Thyroid gland (tissue), 4 donors: ENCODE measurements around the gene RASSF4. TPM values are rescaled to one million over a fixed set of nuclear protein-coding genes. Genes with fewer than 3 reads are reported as not detected.

ENCODE experiments used
- DNase-seq, 2 donors: peaks; one replicate each; pipeline ENCODE4 v3.0.0-alpha.2; 2019
- H3K27ac ChIP-seq, 3 donors: fragments of 200-600 bp; sonication (generic); 1 replicate in 2 of 3; 2 replicates in 1 of 3; pipeline ENCODE4 v1.5.1; 2016 to 2019; ENCODE audit warnings: mild to moderate bottlenecking in 1 of 3, moderate library complexity in 1 of 3
- H3K27me3 ChIP-seq: fragments of 200-600 bp; sonication (generic); one replicate; pipeline ENCODE4 v1.5.1; 2019
- H3K36me3 ChIP-seq, 2 donors: fragments of 200-600 bp; sonication (generic); one replicate each; pipeline ENCODE4 v1.5.1; 2016 to 2019
- H3K4me1 ChIP-seq, 2 donors: fragments of 200-600 bp; sonication (generic); one replicate each; pipeline ENCODE4 v1.5.1; 2017 to 2019
- H3K4me3 ChIP-seq, 3 donors: fragments of 200-600 bp; sonication (generic); replicated peaks in 1 of 3; 1 replicate in 2 of 3; 2 replicates in 1 of 3; pipeline ENCODE4 v1.5.1; 2016; ENCODE audit warnings: mild to moderate bottlenecking in 1 of 3
- H3K9me3 ChIP-seq: fragments of 200-600 bp; sonication (generic); one replicate; pipeline ENCODE4 v1.5.1; 2017
- POLR2A ChIP-seq, 2 donors: fragments of 450-650 bp; IDR thresholded peaks; one replicate each; pipeline ENCODE4 v1.6.1; 2017; ENCODE audit warnings: antibody characterized with exemption in 2 of 2, mild to moderate bottlenecking in 2 of 2, moderate library complexity in 1 of 2
- WGBS, 2 donors: methylation state at CpG; one replicate each; pipeline ENCODE4 v1.1.5; 2017; 5-methylcytosine and 5-hydroxymethylcytosine counted together
- intact Hi-C: fragments of 100-400 bp; cut with DNase I; formaldehyde crosslinking; loops from one replicate; pipeline ENCODE4 v1.15.1; 2023
- total RNA-seq, 4 donors: library from RNA; depleted of rRNA; stranded (reverse); fragments of >200 nt; gene quantifications; one replicate each; pipeline ENCODE4 v1.2.3, GENCODE V29; 2016
- TF ChIP-seq, protein P1 (sequence below), 6 experiments: fragments of 200-600 bp in 3 of 6; fragments of 450-650 bp in 3 of 6; sonication (generic) in 3 of 6; IDR thresholded peaks; one replicate each; pipeline ENCODE4 v1.5.1; 2016 to 2019; ENCODE audit warnings: antibody characterized with exemption in 6 of 6, mild to moderate bottlenecking in 2 of 6, inconsistent platforms in 1 of 6, moderate library complexity in 1 of 6

The RASSF4 gene
- total RNA-seq, 4 donors from 2014 or later = 175 to 226 (median 203) TPM

DNA sequence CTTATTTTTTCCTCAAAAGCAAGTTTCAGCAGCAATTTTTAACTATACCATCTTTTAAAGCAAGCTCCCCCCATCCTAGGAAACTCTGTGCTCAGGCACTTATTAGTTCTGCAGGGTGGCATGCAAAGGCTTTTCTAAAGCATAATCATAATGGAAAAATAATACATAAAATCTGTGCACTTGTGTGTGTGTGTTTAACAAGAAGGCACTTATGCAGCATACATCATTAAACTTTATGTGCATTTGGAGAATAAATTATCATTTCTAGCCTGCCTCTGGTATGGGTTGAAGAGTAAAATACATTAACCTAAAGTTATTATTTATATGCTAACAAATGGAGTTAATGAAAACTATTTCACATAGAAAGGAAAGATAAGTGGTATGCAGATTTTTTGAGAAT, 5.6 kb upstream of the RASSF4 start:
- intact Hi-C loops = no loop called here
- Histone ChIP-seq H3K27ac (no peak overlapping the region), H3K36me3 (no peaks in the 10 kb centered on the region), H3K27me3 (no peaks in the 10 kb centered on the region), H3K9me3 (no peaks in the 10 kb centered on the region), H3K4me1 (peaks cover 12 to 32% of the 10 kb centered on the region in 2 donors), H3K4me3 (no peak overlapping the region)
- TF ChIP-seq, protein P1, sequence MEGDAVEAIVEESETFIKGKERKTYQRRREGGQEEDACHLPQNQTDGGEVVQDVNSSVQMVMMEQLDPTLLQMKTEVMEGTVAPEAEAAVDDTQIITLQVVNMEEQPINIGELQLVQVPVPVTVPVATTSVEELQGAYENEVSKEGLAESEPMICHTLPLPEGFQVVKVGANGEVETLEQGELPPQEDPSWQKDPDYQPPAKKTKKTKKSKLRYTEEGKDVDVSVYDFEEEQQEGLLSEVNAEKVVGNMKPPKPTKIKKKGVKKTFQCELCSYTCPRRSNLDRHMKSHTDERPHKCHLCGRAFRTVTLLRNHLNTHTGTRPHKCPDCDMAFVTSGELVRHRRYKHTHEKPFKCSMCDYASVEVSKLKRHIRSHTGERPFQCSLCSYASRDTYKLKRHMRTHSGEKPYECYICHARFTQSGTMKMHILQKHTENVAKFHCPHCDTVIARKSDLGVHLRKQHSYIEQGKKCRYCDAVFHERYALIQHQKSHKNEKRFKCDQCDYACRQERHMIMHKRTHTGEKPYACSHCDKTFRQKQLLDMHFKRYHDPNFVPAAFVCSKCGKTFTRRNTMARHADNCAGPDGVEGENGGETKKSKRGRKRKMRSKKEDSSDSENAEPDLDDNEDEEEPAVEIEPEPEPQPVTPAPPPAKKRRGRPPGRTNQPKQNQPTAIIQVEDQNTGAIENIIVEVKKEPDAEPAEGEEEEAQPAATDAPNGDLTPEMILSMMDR (IDR thresholded peaks at IDR 0.05) = no peak
- no peak for TF ChIP-seq POLR2A (IDR thresholded peaks at IDR 0.05)
- DNase-seq = no peak

GRCh38 chr10:44954962-44955361, 4.6 kb upstream of the RASSF4 start:
- peaks cover 12 to 23% of the 10 kb centered on the region in 2 donors for H3K4me1 ChIP-seq

DNA sequence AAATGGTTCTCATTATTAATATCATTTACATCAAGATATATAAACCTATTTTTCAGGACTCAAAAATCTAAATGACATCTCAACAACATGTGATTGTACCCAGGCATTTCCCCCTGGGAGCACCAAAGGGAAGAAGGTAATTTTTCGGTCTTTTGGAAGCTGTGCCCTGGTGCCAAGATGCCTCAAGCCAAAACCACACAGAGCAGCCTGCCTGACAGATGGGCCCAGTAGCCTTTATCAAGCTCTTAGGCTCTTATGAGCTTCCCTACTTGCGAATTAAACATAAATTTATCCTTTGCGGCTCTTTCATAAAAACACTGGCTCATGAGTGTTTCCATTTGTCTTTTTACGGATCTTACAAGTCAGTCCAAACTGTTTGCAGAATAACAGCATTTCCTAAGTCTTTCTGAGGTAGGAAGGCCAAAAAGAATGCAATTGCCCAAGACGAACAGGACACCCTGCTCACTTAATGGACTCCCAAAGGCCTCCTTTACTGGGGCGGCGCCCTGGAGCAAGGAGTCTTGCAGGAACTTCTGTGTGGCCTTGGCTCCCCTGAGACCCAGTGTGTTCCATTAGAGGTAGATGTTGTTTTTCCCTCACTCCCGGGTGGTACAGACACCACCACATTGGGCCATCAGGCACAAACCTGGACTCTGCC, 4.1 kb upstream of the RASSF4 start:
- no peaks in the 10 kb centered on the region for H3K36me3 ChIP-seq
- no peak overlapping the region for H3K27ac ChIP-seq
- intact Hi-C loops = no loop called here
- DNase-seq = no peak
- no peak overlapping the region for H3K4me3 ChIP-seq
- 94 to 95% methylated on average over 8 of the region's 8 CpGs for whole genome bisulfite sequencing, 2 donors
- no peaks in the 10 kb centered on the region for H3K9me3 ChIP-seq
- TF ChIP-seq POLR2A (IDR thresholded peaks at IDR 0.05) = no peak
- TF ChIP-seq, protein P1 (IDR thresholded peaks at IDR 0.05) = no peak
- peaks cover 13 to 17% of the 10 kb centered on the region in 2 donors for H3K4me1 ChIP-seq
- H3K27me3 ChIP-seq = no peaks in the 10 kb centered on the region

More at GRCh38 chr10:44954962-44955361, 4.6 kb upstream of the RASSF4 start:
- Histone ChIP-seq H3K9me3 (no peaks in the 10 kb centered on the region), H3K27me3 (no peaks in the 10 kb centered on the region), H3K36me3 (no peaks in the 10 kb centered on the region), H3K4me3 (no peak overlapping the region), H3K27ac (no peak overlapping the region)
- TF ChIP-seq POLR2A (IDR thresholded peaks at IDR 0.05) = no peak
- TF ChIP-seq, protein P1 (IDR thresholded peaks at IDR 0.05) = no peak
- intact Hi-C loops = no loop called here
- no peak for DNase-seq

- DNase-seq = no peak
- intact Hi-C loops = no loop called here
- H3K4me1 ChIP-seq = peaks cover 16 to 20% of the 10 kb centered on the region in 2 donors
- no peak overlapping the region for H3K4me3 ChIP-seq
- TF ChIP-seq, protein P1 (IDR thresholded peaks at IDR 0.05) = no peak
- TF ChIP-seq POLR2A (IDR thresholded peaks at IDR 0.05) = no peak
- H3K27ac ChIP-seq = no peak overlapping the region
- no peaks in the 10 kb centered on the region for H3K27me3 ChIP-seq
- no peaks in the 10 kb centered on the region for H3K36me3 ChIP-seq
- H3K9me3 ChIP-seq = no peaks in the 10 kb centered on the region
- 90 to 95% methylated on average over 4 of the region's 4 CpGs for WGBS, 2 donors
Observed at GRCh38 chr10:44956226-44956625, 3.4 kb upstream of the RASSF4 start.

DNA sequence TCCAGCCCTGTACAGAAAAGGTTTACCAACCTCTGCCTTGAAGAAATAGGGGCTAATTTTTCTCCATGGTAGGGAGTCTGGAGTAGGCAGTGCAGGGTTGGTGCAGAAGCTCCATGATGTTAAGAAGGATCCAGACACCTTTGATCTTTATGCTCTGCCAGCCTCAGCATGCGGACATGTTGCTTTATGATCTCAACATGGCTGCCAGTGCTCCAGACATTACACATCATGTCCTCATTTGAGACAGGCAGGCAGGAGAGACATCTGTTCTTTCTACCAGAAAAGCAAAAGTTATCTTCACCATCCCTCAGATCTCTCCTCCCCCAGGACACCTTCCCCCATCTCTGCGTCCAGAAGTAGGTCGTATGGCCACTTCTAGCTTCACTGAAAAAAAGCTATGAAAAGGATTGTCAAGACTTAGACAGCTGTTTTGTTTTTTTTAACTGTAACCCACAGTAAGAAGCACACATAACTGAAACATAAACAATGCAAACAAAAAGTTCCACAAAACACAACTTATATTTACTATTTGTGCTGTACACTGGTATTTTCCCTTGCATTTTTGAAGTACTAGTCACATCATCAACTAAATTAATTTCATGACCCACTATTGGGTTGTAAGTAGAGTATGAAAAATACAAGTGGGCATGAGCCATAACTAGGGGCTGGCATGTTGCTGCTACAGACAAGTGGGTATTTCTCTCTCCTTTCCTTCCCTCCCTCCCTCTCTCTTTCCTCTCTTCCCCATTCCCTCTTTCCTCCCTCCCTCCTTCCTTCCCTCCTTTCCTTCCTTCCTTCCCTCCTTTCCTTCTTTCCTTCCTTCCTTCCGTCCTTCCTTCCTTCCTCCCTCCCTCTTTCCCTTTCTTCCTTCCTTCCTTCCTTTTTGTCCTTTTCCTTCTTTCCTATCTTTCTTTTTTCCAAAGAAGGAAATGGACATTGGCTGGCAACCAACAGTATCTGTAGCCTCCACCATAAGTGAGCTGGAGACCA, 2.6 kb upstream of the RASSF4 start:
- Histone ChIP-seq H3K4me1 (peaks cover 23 to 28% of the 10 kb centered on the region in 2 donors), H3K9me3 (no peaks in the 10 kb centered on the region), H3K4me3 (no peak overlapping the region), H3K27ac (no peak overlapping the region), H3K36me3 (no peaks in the 10 kb centered on the region), H3K27me3 (no peaks in the 10 kb centered on the region)
- intact Hi-C loops = no loop called here
- no peak for DNase-seq
- WGBS, 2 donors = 92 to 97% methylated on average over 4 of the region's 4 CpGs
- TF ChIP-seq, protein P1 (IDR thresholded peaks at IDR 0.05) = no peak
- TF ChIP-seq POLR2A (IDR thresholded peaks at IDR 0.05) = no peak
